Glutamatergic neuron (in vitro differentiated cells): Measurements from ENCODE around the gene LHFPL2. TPM values are rescaled to one million over a fixed set of nuclear protein-coding genes. Genes with fewer than 3 reads are reported as not detected.

Source experiments
- DNase-seq: peaks from one replicate; pipeline ENCODE4 v3.0.0; 2022
- H3K27ac Mint-ChIP-seq: one replicate; pipeline ENCODE4 v1.8.0; 2020; ENCODE audit warnings: mild to moderate bottlenecking, mixed read lengths, inconsistent platforms; ENCODE audit not compliant: unreplicated experiment
- H3K27me3 Mint-ChIP-seq: one replicate; pipeline ENCODE4 v1.8.0; 2020; ENCODE audit warnings: mild to moderate bottlenecking, moderate library complexity, mixed read lengths, inconsistent platforms; ENCODE audit not compliant: unreplicated experiment
- H3K36me3 Mint-ChIP-seq: one replicate; pipeline ENCODE4 v1.8.0; 2020; ENCODE audit warnings: mild to moderate bottlenecking, mixed read lengths, inconsistent platforms; ENCODE audit not compliant: unreplicated experiment
- H3K4me1 Mint-ChIP-seq: one replicate; pipeline ENCODE4 v1.8.0; 2020; ENCODE audit warnings: mild to moderate bottlenecking, low read depth, mixed read lengths, inconsistent platforms; ENCODE audit not compliant: unreplicated experiment
- H3K4me3 Mint-ChIP-seq: one replicate; pipeline ENCODE4 v1.8.0; 2020; ENCODE audit warnings: mild to moderate bottlenecking, mixed read lengths, inconsistent platforms; ENCODE audit not compliant: unreplicated experiment
- H3K9me3 Mint-ChIP-seq: one replicate; pipeline ENCODE4 v1.8.0; 2020; ENCODE audit warnings: mild to moderate bottlenecking, moderate library complexity, mixed read lengths, inconsistent platforms; ENCODE audit not compliant: unreplicated experiment
- total RNA-seq: library from RNA; stranded (reverse); fragmentation: NEBNext Ultra II Directional; extraction: Animal tissue kit (Norgen Biotek cat#: 25700); gene quantifications from one replicate; pipeline ENCODE4 v1.2.1, GENCODE V29; 2021; ENCODE audit not compliant: unreplicated experiment
- TF ChIP-seq, protein P1 (sequence below): fragments of 200-600 bp; sonication (generic); IDR thresholded peaks from one replicate; pipeline ENCODE4 v1.5.0; 2021; ENCODE audit not compliant: partially characterized antibody, unreplicated experiment

Gene LHFPL2
- total RNA-seq, 1 donor from 2014 or later = 2.5 TPM

DNA sequence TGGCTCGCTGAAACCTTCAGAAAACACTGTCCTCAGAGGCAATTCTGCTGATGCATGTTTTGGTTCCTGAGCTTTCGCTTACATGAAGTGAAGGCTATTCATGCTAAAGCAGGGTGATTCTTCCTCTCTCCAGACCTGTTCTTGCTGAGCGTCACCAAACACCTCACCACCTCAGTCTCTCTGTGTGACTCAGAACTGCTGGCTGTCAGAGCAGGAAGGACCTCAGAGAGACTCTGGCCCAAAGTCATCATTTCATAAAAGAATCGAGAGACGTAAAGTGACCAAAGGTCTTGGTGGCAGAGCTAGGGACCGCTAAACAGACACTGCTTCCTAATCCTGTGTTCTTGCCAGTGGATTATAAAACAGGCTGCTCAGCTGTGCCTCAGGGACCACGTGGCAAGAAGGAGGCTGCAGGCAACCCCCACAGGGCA is 73.8 kb downstream of the LHFPL2 start:
- TF ChIP-seq, protein P1, sequence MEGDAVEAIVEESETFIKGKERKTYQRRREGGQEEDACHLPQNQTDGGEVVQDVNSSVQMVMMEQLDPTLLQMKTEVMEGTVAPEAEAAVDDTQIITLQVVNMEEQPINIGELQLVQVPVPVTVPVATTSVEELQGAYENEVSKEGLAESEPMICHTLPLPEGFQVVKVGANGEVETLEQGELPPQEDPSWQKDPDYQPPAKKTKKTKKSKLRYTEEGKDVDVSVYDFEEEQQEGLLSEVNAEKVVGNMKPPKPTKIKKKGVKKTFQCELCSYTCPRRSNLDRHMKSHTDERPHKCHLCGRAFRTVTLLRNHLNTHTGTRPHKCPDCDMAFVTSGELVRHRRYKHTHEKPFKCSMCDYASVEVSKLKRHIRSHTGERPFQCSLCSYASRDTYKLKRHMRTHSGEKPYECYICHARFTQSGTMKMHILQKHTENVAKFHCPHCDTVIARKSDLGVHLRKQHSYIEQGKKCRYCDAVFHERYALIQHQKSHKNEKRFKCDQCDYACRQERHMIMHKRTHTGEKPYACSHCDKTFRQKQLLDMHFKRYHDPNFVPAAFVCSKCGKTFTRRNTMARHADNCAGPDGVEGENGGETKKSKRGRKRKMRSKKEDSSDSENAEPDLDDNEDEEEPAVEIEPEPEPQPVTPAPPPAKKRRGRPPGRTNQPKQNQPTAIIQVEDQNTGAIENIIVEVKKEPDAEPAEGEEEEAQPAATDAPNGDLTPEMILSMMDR = no peak
- Mint-ChIP-seq H3K4me3 (no peak overlapping the region), H3K4me1 (no peaks in the 10 kb centered on the region), H3K27ac (no peak overlapping the region), H3K27me3 (peaks cover 2% of the 10 kb centered on the region), H3K36me3 (peaks cover 4% of the 10 kb centered on the region), H3K9me3 (no peaks in the 10 kb centered on the region)
- no peak for DNase-seq

DNA sequence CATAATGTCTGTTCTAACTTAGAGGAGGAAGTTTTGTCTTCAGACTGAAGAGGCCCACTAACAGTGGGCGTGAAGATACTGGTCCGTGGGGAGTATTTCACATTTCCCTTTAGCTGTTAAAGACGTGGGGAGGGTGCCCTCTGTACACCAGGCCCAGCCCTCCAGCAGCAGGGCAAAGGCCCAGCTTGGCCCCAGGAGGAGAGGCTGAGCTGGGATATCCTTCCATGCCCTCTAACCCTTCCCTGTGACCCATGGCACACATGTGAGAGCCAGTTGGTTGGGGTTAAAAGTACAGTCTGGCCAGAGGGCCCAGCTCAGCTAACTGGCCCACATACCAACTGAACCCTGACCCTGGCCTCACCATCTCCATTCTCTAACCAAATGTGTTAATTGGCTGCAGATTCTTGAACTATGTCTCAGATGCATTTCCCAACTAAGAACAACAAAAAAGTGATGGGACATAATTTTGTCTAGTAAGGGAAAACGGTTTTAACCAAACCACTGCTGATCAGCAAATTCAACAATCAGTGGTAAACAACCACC is 74.4 kb downstream of the LHFPL2 start:
- H3K36me3 Mint-ChIP-seq = peaks cover 4% of the 10 kb centered on the region
- TF ChIP-seq, protein P1 = no peak
- no peak overlapping the region for H3K27ac Mint-ChIP-seq
- no peak for DNase-seq
- peaks cover 2% of the 10 kb centered on the region for H3K27me3 Mint-ChIP-seq
- peaks cover 4% of the 10 kb centered on the region for H3K4me1 Mint-ChIP-seq
- H3K4me3 Mint-ChIP-seq = no peak overlapping the region
- H3K9me3 Mint-ChIP-seq = no peaks in the 10 kb centered on the region

DNA sequence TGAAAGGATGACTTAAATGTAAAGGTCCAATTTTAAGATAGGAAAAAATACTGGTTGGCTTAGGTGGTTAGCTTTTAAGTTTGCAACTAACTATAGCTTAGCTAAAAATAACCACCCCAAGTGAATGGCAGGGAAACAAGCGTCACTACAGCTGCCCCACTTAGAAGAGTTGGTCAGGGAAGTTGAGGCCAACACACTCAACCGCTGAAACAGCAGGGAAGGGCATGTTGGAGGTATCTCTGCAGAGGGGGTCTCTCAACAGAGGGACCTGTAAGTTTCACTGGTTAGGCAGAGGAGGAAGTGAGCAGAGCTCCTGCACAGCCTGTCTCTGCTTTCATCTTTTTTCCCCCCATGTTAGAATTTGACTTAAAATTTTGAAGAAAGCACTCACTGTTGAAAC is 75.3 kb downstream of the LHFPL2 start:
- Mint-ChIP-seq H3K27ac (no peak overlapping the region), H3K4me3 (no peak overlapping the region), H3K27me3 (peaks cover 2% of the 10 kb centered on the region), H3K9me3 (no peaks in the 10 kb centered on the region), H3K36me3 (peaks cover 4% of the 10 kb centered on the region), H3K4me1 (peaks cover 9% of the 10 kb centered on the region)
- TF ChIP-seq, protein P1 = no peak
- DNase-seq = no peak

DNA sequence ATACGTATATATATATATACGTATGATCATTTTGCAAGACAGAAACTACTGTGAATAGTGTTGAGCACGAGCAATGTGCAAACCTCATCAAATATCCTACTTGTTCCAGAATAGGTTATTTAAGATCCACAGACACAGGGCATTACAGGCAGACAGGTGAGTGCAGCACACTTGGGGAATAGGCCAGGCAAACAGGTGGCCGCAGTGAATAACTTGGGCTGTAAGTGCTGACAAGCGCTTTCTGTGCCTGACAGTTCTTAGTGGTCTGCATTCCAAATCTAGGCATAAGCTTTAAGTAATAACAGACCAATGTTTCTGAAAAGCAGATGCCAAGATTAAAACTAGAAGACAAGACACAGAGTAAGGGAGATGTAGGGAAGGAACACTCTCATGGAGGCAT is 77.9 kb downstream of the LHFPL2 start:
- Mint-ChIP-seq H3K4me1 (peaks cover 12% of the 10 kb centered on the region), H3K9me3 (no peaks in the 10 kb centered on the region), H3K27ac (no peak overlapping the region), H3K4me3 (no peak overlapping the region), H3K36me3 (peaks cover 4% of the 10 kb centered on the region), H3K27me3 (no peaks in the 10 kb centered on the region)
- DNase-seq = no peak
- TF ChIP-seq, protein P1 = no peak

DNA sequence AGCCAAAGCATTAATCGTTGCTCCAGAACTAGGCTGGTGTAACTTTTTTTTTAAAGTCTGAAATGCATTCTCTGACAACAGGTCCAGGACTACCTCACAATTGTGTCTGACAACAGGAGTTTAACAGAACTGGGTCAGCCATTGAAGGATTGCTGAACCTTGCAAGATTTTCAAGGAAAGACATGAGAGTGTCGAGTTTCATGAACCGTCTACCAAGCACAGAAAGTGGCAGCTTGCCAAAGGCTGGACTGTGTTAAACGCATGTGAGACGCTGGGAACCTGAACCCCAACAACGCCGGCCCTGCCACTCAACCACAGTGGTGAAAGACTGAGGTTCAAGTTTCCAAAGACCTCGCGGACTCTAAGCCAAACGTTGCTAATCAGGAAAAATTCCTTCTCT is 79.1 kb downstream of the LHFPL2 start:
- peaks cover 4% of the 10 kb centered on the region for H3K36me3 Mint-ChIP-seq
- no peak overlapping the region for H3K27ac Mint-ChIP-seq
- DNase-seq = peak; percentile 19
- TF ChIP-seq, protein P1 = no peak
- H3K9me3 Mint-ChIP-seq = no peaks in the 10 kb centered on the region
- H3K4me3 Mint-ChIP-seq = no peak overlapping the region
- H3K27me3 Mint-ChIP-seq = no peaks in the 10 kb centered on the region
- peaks cover 12% of the 10 kb centered on the region for H3K4me1 Mint-ChIP-seq
